Measurements from ENCODE around the gene HSPB8. TPM values are rescaled to one million over a fixed set of nuclear protein-coding genes. Genes with fewer than 3 reads are reported as not detected.
"Not testable (repeated sequence)": the region's sequence is repeated elsewhere in the genome, so short reads cannot be mapped to it uniquely, and the experiment has no call there.

Gene HSPB8
- total RNA-seq, 1 donor from 2014 or later = 54.6 TPM

DNA sequence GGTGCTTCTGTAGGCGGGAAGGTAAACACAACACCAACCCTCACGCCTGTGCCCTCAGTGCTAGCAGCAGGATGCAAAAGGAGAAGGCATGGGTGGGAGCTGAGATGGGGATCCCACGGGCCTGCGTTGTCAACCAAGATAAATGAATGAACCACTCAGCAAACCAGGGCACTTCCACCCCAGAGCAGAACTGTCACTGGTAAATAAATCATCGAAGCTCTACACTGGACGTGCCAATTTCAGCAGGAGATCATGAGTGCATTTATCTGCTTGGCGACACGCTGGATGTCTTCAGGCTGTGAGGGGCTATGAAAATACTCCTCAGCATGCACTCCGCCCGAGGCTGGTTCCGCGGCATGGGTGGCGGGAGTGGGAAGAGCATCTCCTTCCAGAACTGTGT lies 33.2 kb downstream of the HSPB8 start:
- Mint-ChIP-seq H3K27me3 (ENCODE audit: low read depth, unreplicated experiment) (peaks cover 18% of the 10 kb centered on the region), H3K9me3 (ENCODE audit: unreplicated experiment) (no peaks in the 10 kb centered on the region), H3K36me3 (ENCODE audit: low read depth, unreplicated experiment) (no peaks in the 10 kb centered on the region), H3K4me3 (ENCODE audit: unreplicated experiment) (no peak overlapping the region), H3K4me1 (ENCODE audit: low read depth, unreplicated experiment) (no peaks in the 10 kb centered on the region), H3K27ac (ENCODE audit: unreplicated experiment) (no peak overlapping the region)
- no peaks in the 10 kb centered on the region for H3K79me2 ChIP-seq (ENCODE audit: insufficient read depth, low read length)
- H2AFZ ChIP-seq (ENCODE audit: low read depth, low read length) = no peak overlapping the region
- no peak for FAIRE-seq
- H3K4me2 ChIP-seq (ENCODE audit: low read length) = no peak overlapping the region
- H3K4me3 ChIP-seq (ENCODE audit: insufficient read depth, low read depth, low read length) = no peak overlapping the region
- no peaks in the 10 kb centered on the region for H3K9me3 ChIP-seq (ENCODE audit: insufficient read depth, low read depth, low read length)
- H3K9ac ChIP-seq (ENCODE audit: low read length) = no peak overlapping the region
- no peaks in the 10 kb centered on the region for H4K20me1 ChIP-seq (ENCODE audit: insufficient read depth, low read length)
- DNase-seq (ENCODE audit: low read depth) = no peak
- no peak overlapping the region for H3K27ac ChIP-seq (ENCODE audit: low read depth, low read length)
- no peaks in the 10 kb centered on the region for H3K36me3 ChIP-seq (ENCODE audit: insufficient read depth, low read length)
- TF ChIP-seq, protein P1, sequence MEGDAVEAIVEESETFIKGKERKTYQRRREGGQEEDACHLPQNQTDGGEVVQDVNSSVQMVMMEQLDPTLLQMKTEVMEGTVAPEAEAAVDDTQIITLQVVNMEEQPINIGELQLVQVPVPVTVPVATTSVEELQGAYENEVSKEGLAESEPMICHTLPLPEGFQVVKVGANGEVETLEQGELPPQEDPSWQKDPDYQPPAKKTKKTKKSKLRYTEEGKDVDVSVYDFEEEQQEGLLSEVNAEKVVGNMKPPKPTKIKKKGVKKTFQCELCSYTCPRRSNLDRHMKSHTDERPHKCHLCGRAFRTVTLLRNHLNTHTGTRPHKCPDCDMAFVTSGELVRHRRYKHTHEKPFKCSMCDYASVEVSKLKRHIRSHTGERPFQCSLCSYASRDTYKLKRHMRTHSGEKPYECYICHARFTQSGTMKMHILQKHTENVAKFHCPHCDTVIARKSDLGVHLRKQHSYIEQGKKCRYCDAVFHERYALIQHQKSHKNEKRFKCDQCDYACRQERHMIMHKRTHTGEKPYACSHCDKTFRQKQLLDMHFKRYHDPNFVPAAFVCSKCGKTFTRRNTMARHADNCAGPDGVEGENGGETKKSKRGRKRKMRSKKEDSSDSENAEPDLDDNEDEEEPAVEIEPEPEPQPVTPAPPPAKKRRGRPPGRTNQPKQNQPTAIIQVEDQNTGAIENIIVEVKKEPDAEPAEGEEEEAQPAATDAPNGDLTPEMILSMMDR (IDR thresholded peaks at IDR 0.05; ENCODE audit: insufficient read depth, low read depth, low read length) = no peak
- no peak for TF ChIP-seq EZH2 (IDR thresholded peaks at IDR 0.05; ENCODE audit: insufficient read depth, low read length)
- no peaks in the 10 kb centered on the region for H3K4me1 ChIP-seq (ENCODE audit: insufficient read depth, low read length)
- H3K27me3 ChIP-seq (ENCODE audit: insufficient read depth, low read length) = no peaks in the 10 kb centered on the region

DNA sequence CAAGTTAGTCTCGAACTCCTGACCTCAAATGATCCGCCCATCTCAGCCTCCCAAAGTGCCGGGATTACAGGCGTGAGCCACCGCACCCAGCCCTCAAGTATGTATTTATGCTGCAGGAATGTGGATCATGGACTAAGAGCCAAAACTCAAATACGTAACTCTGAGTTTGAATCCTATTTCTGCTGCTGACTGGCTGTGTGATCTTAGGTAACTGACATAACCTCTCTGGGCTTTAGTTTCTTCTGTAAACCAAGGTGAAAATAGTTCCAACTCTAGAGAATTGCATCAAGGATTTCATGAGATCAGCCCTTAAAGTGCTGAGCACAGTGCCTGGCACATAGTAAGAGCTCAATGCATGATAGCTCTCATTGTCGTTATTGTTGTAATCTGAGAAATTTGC lies 37.4 kb downstream of the HSPB8 start:
- Mint-ChIP-seq H3K4me3 (ENCODE audit: unreplicated experiment) (no peak overlapping the region), H3K9me3 (ENCODE audit: unreplicated experiment) (no peaks in the 10 kb centered on the region), H3K36me3 (ENCODE audit: low read depth, unreplicated experiment) (no peaks in the 10 kb centered on the region), H3K27me3 (ENCODE audit: low read depth, unreplicated experiment) (peaks cover 3% of the 10 kb centered on the region), H3K4me1 (ENCODE audit: low read depth, unreplicated experiment) (no peaks in the 10 kb centered on the region), H3K27ac (ENCODE audit: unreplicated experiment) (no peak overlapping the region)
- Histone ChIP-seq H3K9me3 (ENCODE audit: insufficient read depth, low read depth, low read length) (no peaks in the 10 kb centered on the region), H3K4me2 (ENCODE audit: low read length) (no peak overlapping the region), H3K79me2 (ENCODE audit: insufficient read depth, low read length) (no peaks in the 10 kb centered on the region), H3K27ac (ENCODE audit: low read depth, low read length) (no peak overlapping the region), H3K36me3 (ENCODE audit: insufficient read depth, low read length) (no peaks in the 10 kb centered on the region), H3K4me3 (ENCODE audit: insufficient read depth, low read depth, low read length) (no peak overlapping the region), H3K9ac (ENCODE audit: low read length) (no peak overlapping the region), H4K20me1 (ENCODE audit: insufficient read depth, low read length) (no peaks in the 10 kb centered on the region), H3K27me3 (ENCODE audit: insufficient read depth, low read length) (no peaks in the 10 kb centered on the region), H3K4me1 (ENCODE audit: insufficient read depth, low read length) (no peaks in the 10 kb centered on the region), H2AFZ (ENCODE audit: low read depth, low read length) (no peak overlapping the region)
- no peak for DNase-seq (ENCODE audit: low read depth)
- no peak for FAIRE-seq
- TF ChIP-seq EZH2 (IDR thresholded peaks at IDR 0.05; ENCODE audit: insufficient read depth, low read length) = no peak
- TF ChIP-seq, protein P1 (IDR thresholded peaks at IDR 0.05; ENCODE audit: insufficient read depth, low read depth, low read length) = no peak

DNA sequence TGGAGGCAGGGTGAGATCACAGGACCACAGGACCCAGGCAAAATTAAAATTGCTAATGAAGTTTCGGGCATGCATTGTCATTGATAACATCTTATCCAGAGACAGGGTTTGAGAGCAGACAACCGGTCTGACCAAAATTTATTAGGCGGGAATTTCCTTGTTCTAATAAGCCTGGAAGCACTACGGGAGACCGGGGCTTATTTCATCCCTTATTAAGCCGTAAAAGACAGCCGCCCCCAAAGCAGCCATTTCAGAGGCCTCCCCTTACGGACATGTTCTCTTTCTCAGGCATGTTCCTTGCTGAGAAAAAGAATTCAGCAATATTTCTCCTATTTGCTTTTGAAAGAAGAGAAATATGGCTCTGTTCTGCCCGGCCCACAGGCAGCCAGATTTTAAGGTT lies 40.1 kb downstream of the HSPB8 start:
- DNase-seq (ENCODE audit: low read depth); H4K20me1 ChIP-seq (ENCODE audit: insufficient read depth, low read length); H3K9me3 Mint-ChIP-seq (ENCODE audit: unreplicated experiment); H3K9ac ChIP-seq (ENCODE audit: low read length); H3K4me1 Mint-ChIP-seq (ENCODE audit: low read depth, unreplicated experiment); H3K27ac Mint-ChIP-seq (ENCODE audit: unreplicated experiment); H3K27ac ChIP-seq (ENCODE audit: low read depth, low read length); H3K79me2 ChIP-seq (ENCODE audit: insufficient read depth, low read length); H3K27me3 Mint-ChIP-seq (ENCODE audit: low read depth, unreplicated experiment); H3K4me3 Mint-ChIP-seq (ENCODE audit: unreplicated experiment); H3K4me1 ChIP-seq (ENCODE audit: insufficient read depth, low read length); FAIRE-seq; H3K9me3 ChIP-seq (ENCODE audit: insufficient read depth, low read depth, low read length); H3K4me2 ChIP-seq (ENCODE audit: low read length); H2AFZ ChIP-seq (ENCODE audit: low read depth, low read length); H3K36me3 ChIP-seq (ENCODE audit: insufficient read depth, low read length); H3K4me3 ChIP-seq (ENCODE audit: insufficient read depth, low read depth, low read length); H3K36me3 Mint-ChIP-seq (ENCODE audit: low read depth, unreplicated experiment); H3K27me3 ChIP-seq (ENCODE audit: insufficient read depth, low read length): not testable (repeated sequence)
